ENCODE measurements around the gene NPB.

NPB gene

DNA sequence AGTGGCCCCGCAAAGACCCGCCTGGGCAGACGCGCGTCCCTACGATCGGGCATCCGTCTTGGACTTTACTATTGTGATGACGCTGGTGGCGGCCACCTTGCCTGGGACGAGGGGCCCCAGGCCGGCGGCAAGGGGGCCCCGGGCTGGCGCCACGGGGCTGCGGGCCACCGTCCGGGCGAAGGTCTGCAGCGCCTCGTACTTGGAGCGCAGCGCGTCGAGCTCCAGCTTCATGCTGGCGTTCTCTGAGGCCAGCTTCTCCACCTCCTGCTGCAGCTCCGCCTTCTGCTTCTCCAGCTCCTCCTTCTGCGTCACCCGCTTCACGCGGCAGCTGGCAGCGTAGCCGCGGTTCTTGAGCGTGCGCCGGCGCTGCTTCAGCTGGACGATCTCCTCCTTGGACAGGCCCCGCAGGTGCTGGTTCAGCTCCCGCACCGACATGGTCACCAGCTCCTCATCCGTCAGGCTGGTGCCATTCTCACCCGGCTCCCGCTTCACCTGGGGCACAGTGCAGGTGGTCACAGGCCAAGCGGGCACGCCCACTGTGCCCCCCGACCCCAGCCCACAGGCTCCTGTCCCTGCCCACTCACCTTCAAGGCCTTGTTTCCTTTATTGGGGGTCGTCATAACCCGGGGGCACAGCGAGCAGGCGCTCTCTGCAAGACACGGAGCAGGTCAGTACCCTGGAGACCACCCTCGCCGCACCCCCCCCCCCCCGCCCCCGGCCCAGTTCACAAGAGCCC, 20.7 kb downstream of the NPB start:
- no peak for DNase-seq (ENCODE audit: low read depth in 1 of 2, low spot score in 1 of 2)
- no peak for TF ChIP-seq JUND (IDR thresholded peaks at IDR 0.05; ENCODE audit: low read depth)
- in situ Hi-C loops (cut with HindIII; ENCODE audit: low pct_unique_long_range_greater_than_20kb, low sequenced_read_pairs): no loop called here

DNA sequence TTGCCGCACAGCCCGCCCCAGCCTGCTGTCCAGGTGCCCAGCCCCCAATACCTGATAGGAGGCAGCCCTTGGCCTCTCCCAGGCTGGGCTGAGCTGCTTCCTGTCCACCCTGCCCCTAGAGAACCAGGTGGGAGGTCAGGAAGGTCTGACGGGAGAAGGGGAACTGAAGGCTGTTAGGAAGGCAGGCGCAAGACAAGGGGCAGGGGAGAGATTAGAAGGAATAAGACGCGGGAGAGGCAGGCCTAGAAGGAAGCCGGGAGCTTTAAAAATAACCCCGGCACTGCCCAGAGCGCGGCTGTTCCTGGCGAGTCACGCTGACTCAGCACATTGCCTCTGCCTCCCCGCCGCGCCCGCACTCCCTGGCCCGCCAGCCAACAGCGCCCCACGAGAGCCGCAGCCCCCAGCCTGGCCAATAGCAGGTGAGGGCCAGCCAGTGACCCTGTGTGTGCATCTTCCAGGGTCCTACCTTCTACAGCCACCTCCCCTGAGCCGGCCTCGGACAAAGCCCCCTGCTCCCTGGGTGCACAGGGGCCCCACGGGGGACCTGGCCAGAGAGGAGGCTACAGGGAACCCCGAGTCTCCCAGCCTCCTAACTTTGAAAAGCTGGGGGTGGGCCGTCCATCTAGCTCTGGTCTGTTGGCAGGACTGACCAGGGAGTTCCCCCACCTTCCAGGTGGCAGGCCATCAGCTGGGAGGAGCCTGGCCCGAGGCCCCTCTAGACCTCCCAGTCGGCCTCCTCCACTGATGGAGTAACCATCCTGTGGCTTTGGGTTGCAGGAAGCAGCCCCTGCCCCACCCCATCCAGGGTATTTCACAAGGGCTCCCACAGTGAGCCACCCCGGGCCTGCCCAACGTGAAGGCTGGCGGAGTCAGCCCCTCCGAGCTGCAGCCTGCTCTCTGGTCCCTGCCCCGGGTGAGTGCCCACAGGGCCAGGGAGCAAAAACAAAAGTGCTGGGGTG, 21.5 kb downstream of the NPB start:
- in situ Hi-C loops (cut with HindIII; ENCODE audit: low pct_unique_long_range_greater_than_20kb, low sequenced_read_pairs): no loop called here
- DNase-seq (ENCODE audit: low read depth in 1 of 2, low spot score in 1 of 2): no peak
- TF ChIP-seq JUND (IDR thresholded peaks at IDR 0.05; ENCODE audit: low read depth): no peak

DNA sequence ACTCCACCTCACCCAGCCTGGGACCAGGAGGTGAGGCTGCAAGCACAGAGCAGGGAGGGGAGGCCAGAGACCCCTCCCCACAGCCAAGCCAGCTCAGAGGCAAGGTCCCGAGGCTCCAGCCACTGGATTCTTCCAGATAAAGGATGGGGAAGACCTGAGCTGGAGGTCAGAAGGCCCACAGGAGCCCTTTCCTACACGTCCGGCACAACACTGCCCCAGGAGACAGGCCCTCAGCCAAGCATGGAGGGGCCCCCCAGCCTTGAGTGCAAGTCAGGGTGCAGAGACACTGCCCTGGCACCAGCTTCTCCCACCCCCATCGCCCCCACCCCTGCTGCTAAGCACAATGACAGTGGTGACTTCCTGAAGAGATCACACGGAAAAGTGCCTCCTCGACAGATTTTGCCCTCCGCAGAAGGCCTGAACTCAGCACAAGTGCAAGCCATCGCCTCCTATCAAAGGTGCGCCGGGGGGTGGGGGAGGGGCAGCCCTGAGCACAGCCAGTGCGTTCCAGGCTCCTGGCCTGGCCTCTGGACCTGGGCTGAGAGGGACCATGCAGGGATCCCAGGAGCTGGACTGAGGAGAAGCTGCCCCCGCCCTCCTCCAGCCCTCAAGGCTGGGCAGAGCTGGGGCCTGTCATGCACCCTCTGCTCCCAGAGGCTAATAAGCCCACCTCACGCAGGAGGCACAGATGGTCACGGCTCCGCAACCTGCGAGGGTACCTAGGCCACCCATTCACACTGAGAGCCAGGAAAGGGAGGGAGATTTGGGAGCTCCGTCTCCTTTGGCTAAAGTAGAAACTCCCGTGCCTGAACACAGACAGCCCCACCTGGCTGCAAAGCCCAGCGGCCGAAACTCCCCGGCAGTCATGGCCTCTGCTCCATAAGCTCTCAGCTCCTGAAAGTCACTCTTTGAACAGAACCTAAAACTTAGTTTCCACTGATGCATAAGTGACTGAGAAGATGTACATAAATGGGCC, 22.8 kb downstream of the NPB start:
- in situ Hi-C loops (cut with HindIII; ENCODE audit: low pct_unique_long_range_greater_than_20kb, low sequenced_read_pairs): no loop called here
- no peak for TF ChIP-seq JUND (IDR thresholded peaks at IDR 0.05; ENCODE audit: low read depth)

DNA sequence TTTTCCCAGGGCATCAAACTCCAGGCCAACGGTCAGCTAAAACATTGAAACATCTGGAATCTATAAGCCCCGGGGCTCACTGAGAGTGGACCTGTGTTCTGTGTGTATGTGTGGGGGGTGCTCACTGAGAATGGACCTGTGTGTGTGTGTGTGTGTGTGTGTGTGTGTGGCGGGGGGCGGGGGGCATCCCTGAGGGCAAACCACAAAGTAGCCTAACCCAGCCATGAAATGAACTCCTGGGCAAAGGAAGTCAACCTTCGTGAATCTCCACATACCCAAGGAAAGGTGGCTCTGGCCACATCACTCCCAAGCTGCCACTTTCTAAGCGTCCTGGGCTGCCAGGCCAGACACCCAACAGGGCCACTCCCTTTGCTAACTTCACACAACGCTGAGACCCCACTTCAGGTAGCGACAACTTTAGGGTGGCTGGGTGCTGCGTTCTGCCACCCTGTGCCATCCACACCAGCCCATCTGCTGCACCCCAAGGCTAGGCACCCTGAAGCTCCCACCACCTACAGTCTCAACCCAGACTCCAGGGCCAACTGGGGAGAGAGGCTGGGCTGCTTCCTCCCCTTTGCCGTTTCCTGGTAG, 23.9 kb downstream of the NPB start:
- in situ Hi-C loops (cut with HindIII; ENCODE audit: low pct_unique_long_range_greater_than_20kb, low sequenced_read_pairs): no loop called here
- no peak for TF ChIP-seq JUND (IDR thresholded peaks at IDR 0.05; ENCODE audit: low read depth)
- no peak for DNase-seq (ENCODE audit: low read depth in 1 of 2, low spot score in 1 of 2)

More for the DNA sequence above, 22.8 kb downstream of the NPB start:
- no peak for DNase-seq (ENCODE audit: low read depth in 1 of 2, low spot score in 1 of 2)

DNA sequence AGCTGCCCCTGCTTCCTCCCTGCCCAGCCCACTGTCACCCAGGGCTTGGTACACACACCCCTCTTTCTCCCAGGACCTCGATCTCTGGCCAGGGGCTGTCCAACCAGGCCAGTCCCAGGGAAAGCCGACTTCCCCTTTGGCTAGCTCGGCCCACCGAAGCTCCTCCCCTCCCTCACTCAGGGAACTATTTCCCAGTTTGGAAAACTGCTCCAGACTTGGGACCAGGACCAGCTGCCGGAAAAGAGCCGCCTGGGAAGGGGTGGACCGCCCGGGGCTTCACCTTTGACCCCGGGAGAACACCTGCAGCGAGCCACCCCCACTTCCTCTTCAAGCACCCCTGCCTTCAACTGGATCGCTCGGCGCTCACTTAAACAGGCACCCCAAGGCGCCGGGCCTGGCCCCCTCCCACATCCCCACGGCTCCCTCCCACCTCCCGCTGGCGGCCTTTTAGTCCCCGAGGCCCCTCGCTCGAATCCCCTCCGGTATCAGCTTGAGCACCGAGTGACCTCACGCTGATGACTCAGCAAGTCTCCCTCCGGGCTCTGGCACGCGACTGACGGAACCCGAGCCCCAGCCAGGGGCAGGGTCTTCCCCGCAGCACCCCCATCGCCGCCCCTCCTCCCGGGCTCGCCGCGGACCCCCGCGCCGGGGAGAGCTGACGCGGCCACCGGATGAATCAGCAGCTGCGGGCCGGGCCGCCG, 24.6 kb downstream of the NPB start:
- DNase-seq (ENCODE audit: low read depth in 1 of 2, low spot score in 1 of 2): peak; percentile 82 to 91
- TF ChIP-seq JUND (IDR thresholded peaks at IDR 0.05; ENCODE audit: low read depth): no peak
- in situ Hi-C loops (cut with HindIII; ENCODE audit: low pct_unique_long_range_greater_than_20kb, low sequenced_read_pairs): no loop called here

DNA sequence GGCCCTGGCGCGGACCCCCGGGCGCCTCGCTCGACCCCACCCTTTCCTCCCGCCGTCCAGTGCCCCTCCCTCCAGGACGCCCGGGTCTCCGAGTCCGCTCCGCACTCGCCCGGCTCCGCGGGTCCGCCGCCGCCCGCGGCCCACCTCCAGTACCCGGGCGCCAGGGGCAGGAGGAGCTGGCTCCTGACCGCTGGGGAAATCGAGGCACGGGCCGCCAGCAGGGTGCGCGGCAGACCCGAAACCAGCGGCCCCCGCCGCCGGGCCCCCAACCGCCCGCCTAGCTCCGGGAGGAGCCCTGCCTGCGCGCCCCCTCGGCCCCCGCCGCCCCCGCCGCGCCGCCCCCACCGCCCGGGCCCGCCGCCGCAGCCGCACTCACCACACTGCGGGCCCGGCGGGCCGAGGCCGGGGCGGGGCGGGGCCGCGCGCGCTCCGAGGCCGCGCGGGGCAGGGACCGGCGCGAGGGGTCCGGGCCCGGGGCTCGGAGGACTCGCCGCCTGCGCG, 25.2 kb downstream of the NPB start:
- peak in 1 of 2 experiments; percentile 42 for DNase-seq (ENCODE audit: low read depth in 1 of 2, low spot score in 1 of 2)
- in situ Hi-C loops (cut with HindIII; ENCODE audit: low pct_unique_long_range_greater_than_20kb, low sequenced_read_pairs): no loop called here
- TF ChIP-seq JUND (IDR thresholded peaks at IDR 0.05; ENCODE audit: low read depth): no peak

DNA sequence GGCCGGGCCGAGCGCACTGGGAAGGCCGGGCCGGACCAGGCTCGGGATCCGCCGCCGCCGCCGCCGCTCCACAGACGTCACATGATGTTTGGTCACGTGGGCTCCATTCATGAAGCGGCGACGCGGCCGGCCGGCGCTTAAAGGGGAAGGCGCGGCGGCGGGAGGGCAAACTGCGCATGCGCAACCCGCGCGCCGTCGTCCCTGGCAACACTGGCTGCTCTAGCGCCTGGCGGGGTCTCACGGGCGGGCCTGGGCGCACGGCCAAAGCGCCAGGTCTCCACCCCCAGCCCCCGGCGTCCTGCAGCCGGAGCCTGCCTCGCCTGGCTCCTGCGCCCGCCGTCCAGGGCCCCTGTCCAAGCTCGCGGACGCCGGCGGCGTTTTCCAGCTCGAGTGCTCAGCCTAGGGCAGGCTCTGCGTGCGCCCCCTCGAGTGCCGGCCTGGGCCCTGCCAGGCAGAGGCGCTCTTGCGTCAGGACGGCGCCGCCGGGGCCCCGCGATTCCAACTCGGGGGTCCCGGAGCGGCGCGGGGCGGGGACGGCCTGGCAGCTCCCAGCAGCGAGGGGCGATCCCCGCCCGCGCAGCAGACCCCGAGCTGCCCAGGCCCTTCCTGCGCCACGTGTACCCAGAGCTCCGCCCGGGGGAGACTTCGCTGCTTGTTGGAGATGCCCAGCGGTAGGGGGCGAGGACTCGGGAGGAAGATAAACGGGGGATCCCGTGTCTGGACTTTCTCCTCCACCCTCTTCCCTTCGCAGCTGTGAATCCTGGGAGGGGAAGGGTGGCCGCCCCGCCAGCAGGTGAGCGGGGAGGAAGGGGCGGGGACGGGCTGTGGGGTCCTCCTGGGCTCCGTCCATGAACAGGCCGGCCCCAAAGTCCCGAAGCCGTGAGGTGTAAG, 25.9 kb downstream of the NPB start, which contains the start of gene MAFG:
TSS of gene MAFG (minus strand) at position 83 of the 891 bp plus-strand sequence. CDS start 4,550 bp downstream, outside the sequence.
- peak; percentile 97 to 99 for DNase-seq (ENCODE audit: low read depth in 1 of 2, low spot score in 1 of 2)

DNA sequence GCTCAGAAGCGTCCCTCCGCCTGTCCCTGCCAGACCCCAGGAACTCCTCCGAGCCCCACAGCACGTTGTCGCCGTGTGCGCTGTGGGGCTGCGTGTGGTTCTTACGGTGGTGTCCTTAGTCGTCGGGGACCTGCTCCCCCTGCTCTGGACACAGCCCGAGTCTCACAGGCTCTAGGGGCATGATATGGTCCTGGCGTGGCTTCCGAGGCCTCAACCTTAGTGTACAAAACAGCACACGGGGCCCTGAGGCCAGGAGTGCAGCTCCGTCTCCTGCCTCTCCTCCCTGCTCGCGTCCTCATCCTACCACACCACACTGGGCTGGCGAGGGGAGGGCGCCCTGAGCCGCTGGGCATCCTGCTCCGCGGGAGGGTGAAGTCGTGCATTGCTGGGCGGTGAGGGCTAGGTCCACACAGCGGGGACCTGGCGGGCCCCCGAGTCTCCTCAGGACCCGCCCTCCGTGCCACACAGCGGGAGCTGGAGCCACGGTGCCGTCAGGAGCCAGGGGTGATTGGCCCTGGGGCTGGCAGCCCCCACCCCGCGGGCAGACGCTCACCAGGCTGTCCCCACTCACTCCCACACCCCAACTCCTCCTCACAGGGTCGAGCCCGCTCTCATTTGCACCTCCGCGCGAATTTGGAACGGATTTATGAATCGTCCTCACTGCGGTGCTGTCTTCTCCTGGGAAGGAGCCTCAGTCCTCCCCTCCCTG, 26.7 kb downstream of the NPB start:
- TF ChIP-seq JUND (IDR thresholded peaks at IDR 0.05; ENCODE audit: low read depth): no peak
- in situ Hi-C loops (cut with HindIII; ENCODE audit: low pct_unique_long_range_greater_than_20kb, low sequenced_read_pairs): no loop called here
- peak; percentile 61 to 82 for DNase-seq (ENCODE audit: low read depth in 1 of 2, low spot score in 1 of 2)

More for the DNA sequence above, 25.9 kb downstream of the NPB start, which contains the start of gene MAFG:
- in situ Hi-C loops (cut with HindIII; ENCODE audit: low pct_unique_long_range_greater_than_20kb, low sequenced_read_pairs): no loop called here
- no peak for TF ChIP-seq JUND (IDR thresholded peaks at IDR 0.05; ENCODE audit: low read depth)

DNA sequence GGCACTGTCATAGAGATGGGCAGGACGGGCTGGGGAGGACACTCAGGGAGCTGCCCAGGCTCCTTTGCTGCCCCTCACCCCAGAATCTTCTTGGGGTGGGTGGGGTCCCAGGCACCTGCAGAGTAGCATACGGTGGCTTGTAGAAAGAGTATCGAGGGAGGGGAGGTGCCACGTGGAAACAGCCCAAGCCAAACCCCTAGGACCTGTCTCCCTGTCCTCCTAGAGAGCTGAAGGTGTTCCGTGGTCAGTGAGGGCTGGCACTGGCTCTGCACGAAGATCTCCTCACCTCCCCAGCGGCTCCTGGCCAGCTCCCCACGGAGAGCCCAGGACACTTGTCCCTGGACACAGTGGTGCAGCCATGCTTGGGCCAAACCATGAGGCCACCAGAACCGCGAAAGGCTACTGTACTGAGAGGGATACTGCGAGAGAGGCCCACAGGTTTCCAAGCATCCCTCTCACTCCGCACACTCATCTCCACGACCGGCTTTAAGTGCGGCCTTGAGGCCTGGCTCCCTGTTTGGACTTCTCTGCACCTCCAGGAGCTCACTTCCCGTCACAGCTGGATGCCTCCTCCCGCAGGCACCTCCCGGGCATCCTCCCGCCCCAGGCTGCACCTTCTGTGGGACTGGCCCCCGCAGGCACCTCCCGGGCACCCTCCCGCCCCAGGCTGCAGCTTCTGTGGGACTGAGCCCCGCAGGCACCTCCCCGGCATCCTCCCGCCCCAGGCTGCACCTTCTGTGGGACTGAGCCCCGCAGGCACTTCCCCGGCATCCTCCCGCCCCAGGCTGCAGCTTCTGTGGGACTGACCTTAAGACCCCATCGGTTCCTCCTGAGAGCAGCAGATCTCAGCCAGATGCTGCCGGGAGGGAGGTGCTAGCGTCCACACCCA, 27.5 kb downstream of the NPB start:
- in situ Hi-C loops (cut with HindIII; ENCODE audit: low pct_unique_long_range_greater_than_20kb, low sequenced_read_pairs): no loop called here
- TF ChIP-seq JUND (IDR thresholded peaks at IDR 0.05; ENCODE audit: low read depth): no peak
- DNase-seq (ENCODE audit: low read depth in 1 of 2, low spot score in 1 of 2): no peak

All from T47D (cell line).